Activated T-cell treated with anti-CD3 and anti-CD28 coated beads for 1 hour (primary cell): ENCODE data around the gene ZNF282.

Experiments used
- DNase-seq: peaks from one replicate; pipeline ENCODE4 v3.0.0-alpha.2; 2020; ENCODE audit warnings: low read depth

Gene ZNF282

GRCh38 chr7:149194799-149195179, 557 bp upstream of the ZNF282 start:
- no peak for DNase-seq

GRCh38 chr7:149196151-149196704, 882 bp downstream of the ZNF282 start:
- no peak for DNase-seq

- DNase-seq = no peak
These were observed 1.4 kb downstream of the ZNF282 start for GRCh38 chr7:149196705-149197171.

GRCh38 chr7:149197675-149198074, 2.3 kb downstream of the ZNF282 start:
- DNase-seq = no peak

- no peak for DNase-seq
These were observed 2.9 kb downstream of the ZNF282 start for GRCh38 chr7:149198161-149198816.

- no peak for DNase-seq
These were observed 4.1 kb downstream of the ZNF282 start for GRCh38 chr7:149199234-149199995.

GRCh38 chr7:149202831-149203231, 7.5 kb downstream of the ZNF282 start:
- DNase-seq = no peak

GRCh38 chr7:149205690-149206381, 10.5 kb downstream of the ZNF282 start:
- DNase-seq = no peak

GRCh38 chr7:149207324-149208035, 12.1 kb downstream of the ZNF282 start:
- DNase-seq = no peak

GRCh38 chr7:149209518-149210269, 14.3 kb downstream of the ZNF282 start:
- peak; percentile 62 for DNase-seq

- DNase-seq = no peak
These were observed 15.2 kb downstream of the ZNF282 start for GRCh38 chr7:149210551-149210950.

- no peak for DNase-seq
These were observed 18.8 kb downstream of the ZNF282 start for GRCh38 chr7:149214020-149214720.

- no peak for DNase-seq
These were observed 21.1 kb downstream of the ZNF282 start for GRCh38 chr7:149216402-149216801.

GRCh38 chr7:149217570-149217969, 22.2 kb downstream of the ZNF282 start:
- no peak for DNase-seq

GRCh38 chr7:149218469-149219420, 23.4 kb downstream of the ZNF282 start:
- DNase-seq = no peak

GRCh38 chr7:149220534-149220933, 25.2 kb downstream of the ZNF282 start:
- no peak for DNase-seq

- DNase-seq = no peak
These were observed 27.8 kb downstream of the ZNF282 start for GRCh38 chr7:149223176-149223575.

GRCh38 chr7:149223761-149224160, 28.4 kb downstream of the ZNF282 start:
- no peak for DNase-seq

- no peak for DNase-seq
These were observed 29.0 kb downstream of the ZNF282 start for GRCh38 chr7:149224352-149224751.
